SK-N-SH treated with all-trans-retinoic acid at 6 μM for 48 hours (cell line): ENCODE data around the gene SMAD6.

Source experiments
- ATAC-seq: fragments of 200-7000 bp; cut with Tn5 transposase; 3 replicates; pipeline ENCODE4 v1.9.1; 2020; ENCODE audit warnings: mild to moderate bottlenecking, moderate library complexity
- ARNTL ChIP-seq: fragments of 450-650 bp; formaldehyde crosslinking; IDR thresholded peaks from 2 replicates; pipeline ENCODE4 v1.5.0; 2020; ENCODE audit warnings: low read depth, mild to moderate bottlenecking, moderate library complexity, borderline replicate concordance
- BACH2 ChIP-seq: fragments of 250-450 bp; sonication (Bioruptor Pico); IDR thresholded peaks from 2 replicates; pipeline ENCODE4 v1.9.0; 2021; ENCODE audit warnings: mild to moderate bottlenecking, borderline replicate concordance
- CSDC2 ChIP-seq: fragments of 250-450 bp; sonication (Bioruptor Pico); IDR thresholded peaks from 2 replicates; pipeline ENCODE4 v1.5.0; 2020; ENCODE audit warnings: mild to moderate bottlenecking, moderate library complexity
- ESRRG ChIP-seq: fragments of 250-450 bp; sonication (Bioruptor Pico); IDR thresholded peaks from 2 replicates; pipeline ENCODE4 v1.6.1; 2021; ENCODE audit warnings: mild to moderate bottlenecking
- GLIS3 ChIP-seq: fragments of 250-450 bp; sonication (Bioruptor Pico); IDR thresholded peaks from 2 replicates; pipeline ENCODE4 v1.5.0; 2020; ENCODE audit warnings: mild to moderate bottlenecking, moderate library complexity
- ISL1 ChIP-seq: fragments of 250-450 bp; sonication (Bioruptor Pico); IDR thresholded peaks from 2 replicates; pipeline ENCODE4 v2.1.2; 2022; ENCODE audit warnings: mild to moderate bottlenecking, moderate library complexity
- OSR1 ChIP-seq: fragments of 250-450 bp; sonication (Bioruptor Pico); IDR thresholded peaks from 2 replicates; pipeline ENCODE4 v1.8.0; 2022; ENCODE audit warnings: moderate library complexity, mild to moderate bottlenecking, inconsistent platforms
- PATZ1 ChIP-seq: fragments of 250-450 bp; sonication (Bioruptor Pico); IDR thresholded peaks from 2 replicates; pipeline ENCODE4 v1.8.0; 2020; ENCODE audit warnings: mild to moderate bottlenecking, moderate library complexity, borderline replicate concordance
- RARB ChIP-seq: fragments of 250-450 bp; sonication (Bioruptor Pico); IDR thresholded peaks from 2 replicates; pipeline ENCODE4 v1.8.0; 2021; ENCODE audit warnings: mild to moderate bottlenecking, moderate library complexity
- SNAI2 ChIP-seq: fragments of 250-450 bp; sonication (Bioruptor Pico); IDR thresholded peaks from 2 replicates; pipeline ENCODE4 v1.5.0; 2020; ENCODE audit warnings: mild to moderate bottlenecking, moderate library complexity
- TCF4 ChIP-seq: fragments of 250-450 bp; sonication (Bioruptor Pico); IDR thresholded peaks from 2 replicates; pipeline ENCODE4 v1.8.0; 2021; ENCODE audit warnings: mild to moderate bottlenecking, moderate library complexity, borderline replicate concordance
- TOX ChIP-seq: fragments of 250-450 bp; sonication (Bioruptor Pico); IDR thresholded peaks from 2 replicates; pipeline ENCODE4 v1.8.0; 2021; ENCODE audit warnings: mild to moderate bottlenecking, moderate library complexity, borderline replicate concordance
- TSHZ2 ChIP-seq: fragments of 250-450 bp; sonication (Bioruptor Pico); IDR thresholded peaks from 2 replicates; pipeline ENCODE4 v1.5.0; 2020; ENCODE audit warnings: mild to moderate bottlenecking, moderate library complexity
- ZFP30 ChIP-seq: fragments of 450-650 bp; formaldehyde crosslinking; IDR thresholded peaks from 2 replicates; pipeline ENCODE4 v1.5.0; 2022; ENCODE audit warnings: mild to moderate bottlenecking, moderate library complexity
- ZNF565 ChIP-seq: fragments of 450-650 bp; formaldehyde crosslinking; conservative IDR thresholded peaks from 2 replicates; pipeline ENCODE4 v1.5.0; 2020; ENCODE audit warnings: low read depth, mild to moderate bottlenecking, moderate library complexity
- ZNF70 ChIP-seq: fragments of 450-650 bp; formaldehyde crosslinking; IDR thresholded peaks from 2 replicates; pipeline ENCODE4 v1.5.0; 2020; ENCODE audit warnings: mild to moderate bottlenecking, moderate library complexity
- TF ChIP-seq, protein P1 (sequence below): fragments of 250-450 bp; sonication (Bioruptor Pico); IDR thresholded peaks from 2 replicates; pipeline ENCODE4 v1.5.1; 2021; ENCODE audit warnings: mild to moderate bottlenecking, moderate library complexity
- TF ChIP-seq, protein P2 (sequence below): fragments of 250-450 bp; sonication (Bioruptor Pico); IDR thresholded peaks from 2 replicates; pipeline ENCODE4 v1.8.0; 2021; ENCODE audit warnings: low read depth, mild to moderate bottlenecking, moderate library complexity, borderline replicate concordance

SMAD6 gene

DNA sequence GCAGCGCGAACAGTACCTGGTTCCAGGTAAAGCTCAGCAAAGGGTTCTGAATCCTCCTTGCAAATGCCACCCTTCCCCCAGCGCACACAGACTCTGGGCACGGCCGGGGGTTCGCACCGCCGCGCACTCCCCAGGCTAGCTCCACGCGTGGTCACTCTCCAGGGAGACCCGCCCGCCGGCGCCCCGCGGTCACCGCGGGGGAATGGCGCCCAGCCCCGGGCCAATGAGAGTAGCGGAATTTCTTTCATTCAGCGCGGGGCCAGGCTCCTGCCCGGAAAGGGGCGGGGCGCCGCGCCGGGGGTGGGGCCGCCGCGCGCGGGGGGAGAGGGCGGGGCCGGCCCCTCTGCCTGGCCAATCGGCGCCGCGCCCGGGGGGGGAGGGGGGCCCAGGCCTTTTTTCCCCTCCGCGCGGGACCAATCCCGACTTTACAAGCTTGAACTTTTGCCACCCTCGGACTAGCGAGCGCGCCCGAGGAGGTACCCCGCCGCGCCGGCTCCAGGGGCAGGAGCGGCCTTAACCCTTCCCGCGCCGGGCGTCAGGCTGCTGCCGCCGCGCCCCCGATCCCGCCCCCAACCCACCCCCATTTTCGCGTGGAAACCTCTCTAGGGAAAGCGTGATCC is 1.1 kb upstream of the SMAD6 start:
- ATAC-seq: peak; percentile 68
- TF ChIP-seq OSR1 (CRISPR knock-in tag): no peak
- TF ChIP-seq ARNTL: no peak
- TF ChIP-seq TSHZ2 (CRISPR knock-in tag): no peak
- TF ChIP-seq SNAI2 (CRISPR knock-in tag): no peak
- TF ChIP-seq ESRRG (CRISPR knock-in tag): no peak
- no peak for TF ChIP-seq TOX (CRISPR knock-in tag)
- no peak for TF ChIP-seq TCF4 (CRISPR knock-in tag)
- TF ChIP-seq CSDC2 (CRISPR knock-in tag): no peak
- TF ChIP-seq ZFP30 (CRISPR knock-in tag): no peak
- TF ChIP-seq ISL1: no peak
- TF ChIP-seq, protein P1, sequence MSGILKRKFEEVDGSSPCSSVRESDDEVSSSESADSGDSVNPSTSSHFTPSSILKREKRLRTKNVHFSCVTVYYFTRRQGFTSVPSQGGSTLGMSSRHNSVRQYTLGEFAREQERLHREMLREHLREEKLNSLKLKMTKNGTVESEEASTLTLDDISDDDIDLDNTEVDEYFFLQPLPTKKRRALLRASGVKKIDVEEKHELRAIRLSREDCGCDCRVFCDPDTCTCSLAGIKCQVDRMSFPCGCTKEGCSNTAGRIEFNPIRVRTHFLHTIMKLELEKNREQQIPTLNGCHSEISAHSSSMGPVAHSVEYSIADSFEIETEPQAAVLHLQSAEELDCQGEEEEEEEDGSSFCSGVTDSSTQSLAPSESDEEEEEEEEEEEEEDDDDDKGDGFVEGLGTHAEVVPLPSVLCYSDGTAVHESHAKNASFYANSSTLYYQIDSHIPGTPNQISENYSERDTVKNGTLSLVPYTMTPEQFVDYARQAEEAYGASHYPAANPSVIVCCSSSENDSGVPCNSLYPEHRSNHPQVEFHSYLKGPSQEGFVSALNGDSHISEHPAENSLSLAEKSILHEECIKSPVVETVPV (CRISPR knock-in tag): no peak
- TF ChIP-seq ZNF70 (CRISPR knock-in tag): no peak
- TF ChIP-seq, protein P2, sequence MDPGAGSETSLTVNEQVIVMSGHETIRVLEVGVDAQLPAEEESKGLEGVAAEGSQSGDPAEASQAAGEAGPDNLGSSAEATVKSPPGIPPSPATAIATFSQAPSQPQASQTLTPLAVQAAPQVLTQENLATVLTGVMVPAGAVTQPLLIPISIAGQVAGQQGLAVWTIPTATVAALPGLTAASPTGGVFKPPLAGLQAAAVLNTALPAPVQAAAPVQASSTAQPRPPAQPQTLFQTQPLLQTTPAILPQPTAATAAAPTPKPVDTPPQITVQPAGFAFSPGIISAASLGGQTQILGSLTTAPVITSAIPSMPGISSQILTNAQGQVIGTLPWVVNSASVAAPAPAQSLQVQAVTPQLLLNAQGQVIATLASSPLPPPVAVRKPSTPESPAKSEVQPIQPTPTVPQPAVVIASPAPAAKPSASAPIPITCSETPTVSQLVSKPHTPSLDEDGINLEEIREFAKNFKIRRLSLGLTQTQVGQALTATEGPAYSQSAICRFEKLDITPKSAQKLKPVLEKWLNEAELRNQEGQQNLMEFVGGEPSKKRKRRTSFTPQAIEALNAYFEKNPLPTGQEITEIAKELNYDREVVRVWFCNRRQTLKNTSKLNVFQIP (CRISPR knock-in tag): no peak

GRCh38 chr15:66701422-66702034 is 508 bp upstream of the SMAD6 start:
- TF ChIP-seq OSR1 (CRISPR knock-in tag) (no peak), ESRRG (CRISPR knock-in tag) (no peak), ZNF565 (no peak), PATZ1 (CRISPR knock-in tag) (0 out of 2 replicates have a peak, but pooled peaks have one; percentile 38), ZNF70 (CRISPR knock-in tag) (0 out of 2 replicates have a peak, but pooled peaks have one; percentile 36)
- ATAC-seq: peak; percentile 75

- TF ChIP-seq BACH2 (no peak), CSDC2 (CRISPR knock-in tag) (no peak), GLIS3 (CRISPR knock-in tag) (no peak), TSHZ2 (CRISPR knock-in tag) (no peak), RARB (CRISPR knock-in tag) (no peak), SNAI2 (CRISPR knock-in tag) (no peak), TCF4 (CRISPR knock-in tag) (no peak), ZNF70 (CRISPR knock-in tag) (no peak)
- TF ChIP-seq, protein P1 (CRISPR knock-in tag): no peak
- ATAC-seq: no peak
Measured at GRCh38 chr15:66702787-66703539, 927 bp downstream of the SMAD6 start.
